HepG2 (cell line): Measurements from ENCODE around the gene MRPL43. TPM values are rescaled to one million over a fixed set of nuclear protein-coding genes. Genes with fewer than 3 reads are reported as not detected.
A peak's percentile ranks its signal among the peaks of the same experiment; 100 is the strongest.

Source experiments
- ATF7-NPFF ChIP-seq: sonication (generic); formaldehyde crosslinking; IDR thresholded peaks from 2 replicates; pipeline ENCODE4 v1.8.1; 2023; ENCODE audit warnings: mild to moderate bottlenecking, low read depth, missing genetic modification reagents, moderate library complexity
- HMGXB3 ChIP-seq: sonication (generic); formaldehyde crosslinking; IDR thresholded peaks from 2 replicates; pipeline ENCODE4 v1.4.0; 2020; ENCODE audit warnings: missing genetic modification reagents, borderline replicate concordance
- HOXA5 ChIP-seq: sonication (generic); formaldehyde crosslinking; IDR thresholded peaks from 2 replicates; pipeline ENCODE4 v1.4.0; 2020; ENCODE audit warnings: missing genetic modification reagents
- MZF1 ChIP-seq: sonication (generic); formaldehyde crosslinking; IDR thresholded peaks from 2 replicates; pipeline ENCODE4 v1.8.1; 2023; ENCODE audit warnings: mild to moderate bottlenecking, missing genetic modification reagents, borderline replicate concordance
- NCOR1 ChIP-seq: fragments of 200-600 bp; sonication (generic); IDR thresholded peaks from 2 replicates; pipeline ENCODE4 v1.7.0; 2017; ENCODE audit warnings: antibody characterized with exemption, low read length, borderline replicate concordance
- SATB2 ChIP-seq: sonication (generic); formaldehyde crosslinking; IDR thresholded peaks from 2 replicates; pipeline ENCODE4 v1.5.0; 2020; ENCODE audit warnings: missing genetic modification reagents
- SRF ChIP-seq: IDR thresholded peaks from 2 replicates; pipeline ENCODE4 v1.6.1; 2011; ENCODE audit warnings: mild to moderate bottlenecking, low read depth, low read length, moderate library complexity
- ZEB1 ChIP-seq: IDR thresholded peaks from 2 replicates; pipeline ENCODE4 v1.6.1; 2012; ENCODE audit warnings: mild to moderate bottlenecking, low read depth, inconsistent platforms; ENCODE audit not compliant: insufficient replicate concordance
- ZNF24 ChIP-seq: fragments of 450-650 bp; IDR thresholded peaks from 2 replicates; pipeline ENCODE4 v1.6.1; 2017; ENCODE audit warnings: antibody characterized with exemption, mild to moderate bottlenecking
- ZNF256 ChIP-seq: sonication (generic); formaldehyde crosslinking; conservative IDR thresholded peaks from 2 replicates; pipeline ENCODE4 v1.4.0; 2020; ENCODE audit warnings: missing genetic modification reagents
- ZNF329 ChIP-seq: sonication (generic); formaldehyde crosslinking; IDR thresholded peaks from 2 replicates; pipeline ENCODE4 v1.9.0; 2021; ENCODE audit warnings: low read depth, mild to moderate bottlenecking, missing genetic modification reagents
- ZNF484 ChIP-seq: sonication (generic); formaldehyde crosslinking; IDR thresholded peaks from 2 replicates; pipeline ENCODE4 v1.5.1; 2020; ENCODE audit warnings: mild to moderate bottlenecking, low read depth, missing genetic modification reagents, borderline replicate concordance
- ZNF550 ChIP-seq: sonication (generic); formaldehyde crosslinking; IDR thresholded peaks from 2 replicates; pipeline ENCODE4 v1.4.0; 2020; ENCODE audit warnings: mild to moderate bottlenecking, missing genetic modification reagents, borderline replicate concordance
- ZNF687 ChIP-seq: sonication (generic); formaldehyde crosslinking; IDR thresholded peaks from 2 replicates; pipeline ENCODE4 v1.5.1; 2020; ENCODE audit warnings: mild to moderate bottlenecking, missing genetic modification reagents, moderate library complexity
- ZNF691 ChIP-seq: sonication (generic); formaldehyde crosslinking; IDR thresholded peaks from 2 replicates; pipeline ENCODE4 v1.4.0; 2020; ENCODE audit warnings: missing genetic modification reagents, low read depth, mild to moderate bottlenecking, borderline replicate concordance
- ZNF770 ChIP-seq: sonication (generic); formaldehyde crosslinking; IDR thresholded peaks from 2 replicates; pipeline ENCODE4 v1.5.0; 2020; ENCODE audit warnings: mild to moderate bottlenecking, missing genetic modification reagents
- ZNF773 ChIP-seq: sonication (generic); formaldehyde crosslinking; IDR thresholded peaks from 2 replicates; pipeline ENCODE4 v1.4.0; 2020; ENCODE audit warnings: missing genetic modification reagents, borderline replicate concordance
- ZSCAN29 ChIP-seq: sonication (generic); formaldehyde crosslinking; conservative IDR thresholded peaks from 2 replicates; pipeline ENCODE4 v1.4.0; 2020; ENCODE audit warnings: mild to moderate bottlenecking, missing genetic modification reagents
- polyA plus RNA-seq, 8 experiments: library from polyadenylated mRNA; depleted of rRNA in 3 of 8; stranded (reverse) in 7 of 8; unstranded in 1 of 8; fragments of >200 nt; fragmentation: Illumina TruSeq in 4 of 8; extraction: Trizol in 4 of 8; gene quantifications; 2 replicates each; pipeline versions ENCODE4 v1.2.1 to v1.2.3, GENCODE V29; 2011 to 2016; ENCODE audit warnings: low read depth in 4 of 8, missing spikeins in 1 of 8, mixed read lengths in 1 of 8; ENCODE audit not compliant: insufficient read depth in 1 of 8
- total RNA-seq, 5 experiments: library from RNA; depleted of rRNA; stranded (reverse); fragments of >200 nt; fragmentation: Illumina TruSeq; extraction: Trizol; gene quantifications; 2 replicates each; pipeline ENCODE4 v1.2.3, GENCODE V29; 2016; ENCODE audit warnings: low read depth in 1 of 5

The MRPL43 gene
- total and polyA plus RNA-seq, 2 of the 13 experiments (the other 11 are each of a cell fraction or from before 2014, with no cell fraction given), result 71.0 to 73.7 TPM

- TF ChIP-seq ZNF687 (peak; percentile 53), ATF7-NPFF (no peak), MZF1 (CRISPR knock-in tag) (no peak), ZNF770 (CRISPR knock-in tag) (no peak), ZEB1 (peak; percentile 12), NCOR1 (no peak), ZNF24 (no peak), SATB2 (no peak), SRF (no peak), HMGXB3 (CRISPR knock-in tag) (no peak), ZNF256 (CRISPR knock-in tag) (no peak), ZSCAN29 (CRISPR knock-in tag) (no peak), ZNF773 (no peak), HOXA5 (CRISPR knock-in tag) (no peak; the same call in 1 of the 2 replicates), ZNF329 (no peak), ZNF484 (CRISPR knock-in tag) (no peak), ZNF691 (CRISPR knock-in tag) (peak; percentile 17; the same call in 1 of the 2 replicates), ZNF550 (CRISPR knock-in tag) (no peak)
These were observed 9.5 kb upstream of the MRPL43 start (continued) for GRCh38 chr10:100996678-100997359.
